Esophagus squamous epithelium (tissue), 5 donors: ENCODE measurements around the gene PNP. TPM values are rescaled to one million over a fixed set of nuclear protein-coding genes. Genes with fewer than 3 reads are reported as not detected.
A peak's percentile ranks its signal among the peaks of the same experiment; 100 is the strongest.

Source experiments
- DNase-seq: peaks from one replicate; lab custom pipeline; 2025; lab: John Stamatoyannopoulos, UW
- H3K27ac ChIP-seq, 4 donors: fragments of 200-600 bp; sonication (generic); one replicate each; pipeline ENCODE4 v1.5.1; 2016 to 2019; ENCODE audit warnings: mild to moderate bottlenecking in 1 of 4
- H3K27me3 ChIP-seq, 4 donors: fragments of 200-600 bp; sonication (generic); 1 replicate in 3 of 4; 2 replicates in 1 of 4; pipeline versions ENCODE4 v1.5.1 to v1.6.0; 2017 to 2021; ENCODE audit warnings: antibody characterized with exemption in 1 of 4
- H3K36me3 ChIP-seq, 3 donors: fragments of 200-600 bp; sonication (generic); one replicate each; pipeline ENCODE4 v1.5.1; 2016 to 2019
- H3K4me1 ChIP-seq, 3 donors: fragments of 200-600 bp; sonication (generic); one replicate each; pipeline ENCODE4 v1.5.1; 2017 to 2019
- H3K4me3 ChIP-seq, 4 donors: fragments of 200-600 bp; sonication (generic); 1 replicate in 3 of 4; 2 replicates in 1 of 4; pipeline ENCODE4 v1.5.1; 2016 to 2019; ENCODE audit warnings: mild to moderate bottlenecking in 2 of 4, moderate library complexity in 1 of 4
- H3K9me3 ChIP-seq, 3 donors: fragments of 200-600 bp; sonication (generic); one replicate each; pipeline ENCODE4 v1.5.1; 2016 to 2019
- CTCF ChIP-seq, 6 experiments: fragments of 450-650 bp in 4 of 6; fragments of 200-600 bp in 2 of 6; sonication (generic) in 2 of 6; IDR thresholded peaks; one replicate each; pipeline ENCODE4 v1.5.1; 2016 to 2019; ENCODE audit warnings: antibody characterized with exemption in 6 of 6, mild to moderate bottlenecking in 4 of 6, moderate library complexity in 4 of 6
- POLR2A ChIP-seq, 4 donors: fragments of 450-650 bp; IDR thresholded peaks; one replicate each; pipeline ENCODE4 v1.6.1; 2017; ENCODE audit warnings: antibody characterized with exemption in 4 of 4, mild to moderate bottlenecking in 4 of 4, moderate library complexity in 3 of 4
- WGBS, 2 donors: methylation state at CpG; one replicate each; pipeline ENCODE4 v1.1.5; 2018; 5-methylcytosine and 5-hydroxymethylcytosine counted together
- intact Hi-C: fragments of 100-400 bp; cut with DNase I; formaldehyde crosslinking; loops from one replicate; pipeline ENCODE4 v1.15.0; 2022
- total RNA-seq, 4 donors: library from RNA; depleted of rRNA; stranded (reverse); fragments of >200 nt; gene quantifications; one replicate each; pipeline ENCODE4 v1.1.0, GENCODE V29; 2016
- donor health status: DM: yes; HTN: yes; CAD: no.

The PNP gene
- total RNA-seq, 4 donors from 2014 or later = 84.4 to 155 (median 104) TPM

GRCh38 chr14:20492486-20492885, 23.3 kb downstream of the PNP start:
- WGBS, 2 donors = 94 to 98% methylated on average over 3 to 4 of the region's 4 CpGs
- peak overlapping the region in 3 of 4 donors; percentile 19 to 85 (median 83) for H3K27ac ChIP-seq

DNA sequence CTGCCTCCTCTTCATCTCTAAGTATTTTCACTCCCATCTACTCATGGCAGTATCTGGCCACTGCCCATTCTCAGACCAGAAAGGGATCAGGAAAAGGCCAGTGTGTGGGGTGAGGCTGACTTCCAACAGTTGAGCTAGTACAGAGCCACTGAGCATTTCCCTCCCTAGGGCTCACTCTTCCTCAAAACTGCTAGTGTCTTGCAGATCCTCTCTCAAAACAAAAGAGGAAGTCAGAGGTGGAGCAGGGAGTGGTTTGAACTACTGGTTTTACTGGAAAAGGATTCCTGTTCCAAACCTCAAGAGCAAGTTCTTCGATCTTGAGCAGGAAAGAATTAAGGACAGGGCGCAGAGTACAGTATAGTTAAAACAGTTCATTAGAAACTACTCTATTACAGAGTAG, 24.4 kb downstream of the PNP start:
- intact Hi-C loops = no loop called here
- Histone ChIP-seq H3K27ac (peak overlapping the region; percentile 62 to 85 (median 78)), H3K4me3 (no peak overlapping the region), H3K9me3 (no peaks in the 10 kb centered on the region), H3K36me3 (no peaks in the 10 kb centered on the region), H3K27me3 (no peaks in the 10 kb centered on the region), H3K4me1 (peaks cover 9 to 76% (median 11%) of the 10 kb centered on the region in 3 donors)
- no peak for DNase-seq
- WGBS, 2 donors = 8 to 50% methylated on average over 2 of the region's 2 CpGs
- TF ChIP-seq CTCF (IDR thresholded peaks at IDR 0.05) = no peak
- no peak for TF ChIP-seq POLR2A (IDR thresholded peaks at IDR 0.05)

More at GRCh38 chr14:20492486-20492885, 23.3 kb downstream of the PNP start:
- H3K4me1 ChIP-seq = peaks cover 9 to 75% (median 11%) of the 10 kb centered on the region in 3 donors
- TF ChIP-seq POLR2A (IDR thresholded peaks at IDR 0.05) (no peak), CTCF (IDR thresholded peaks at IDR 0.05) (no peak)
- intact Hi-C loops = no loop called here
- no peak overlapping the region for H3K4me3 ChIP-seq
- no peak for DNase-seq
- H3K36me3 ChIP-seq = no peaks in the 10 kb centered on the region
- H3K27me3 ChIP-seq = no peaks in the 10 kb centered on the region
- no peaks in the 10 kb centered on the region for H3K9me3 ChIP-seq

DNA sequence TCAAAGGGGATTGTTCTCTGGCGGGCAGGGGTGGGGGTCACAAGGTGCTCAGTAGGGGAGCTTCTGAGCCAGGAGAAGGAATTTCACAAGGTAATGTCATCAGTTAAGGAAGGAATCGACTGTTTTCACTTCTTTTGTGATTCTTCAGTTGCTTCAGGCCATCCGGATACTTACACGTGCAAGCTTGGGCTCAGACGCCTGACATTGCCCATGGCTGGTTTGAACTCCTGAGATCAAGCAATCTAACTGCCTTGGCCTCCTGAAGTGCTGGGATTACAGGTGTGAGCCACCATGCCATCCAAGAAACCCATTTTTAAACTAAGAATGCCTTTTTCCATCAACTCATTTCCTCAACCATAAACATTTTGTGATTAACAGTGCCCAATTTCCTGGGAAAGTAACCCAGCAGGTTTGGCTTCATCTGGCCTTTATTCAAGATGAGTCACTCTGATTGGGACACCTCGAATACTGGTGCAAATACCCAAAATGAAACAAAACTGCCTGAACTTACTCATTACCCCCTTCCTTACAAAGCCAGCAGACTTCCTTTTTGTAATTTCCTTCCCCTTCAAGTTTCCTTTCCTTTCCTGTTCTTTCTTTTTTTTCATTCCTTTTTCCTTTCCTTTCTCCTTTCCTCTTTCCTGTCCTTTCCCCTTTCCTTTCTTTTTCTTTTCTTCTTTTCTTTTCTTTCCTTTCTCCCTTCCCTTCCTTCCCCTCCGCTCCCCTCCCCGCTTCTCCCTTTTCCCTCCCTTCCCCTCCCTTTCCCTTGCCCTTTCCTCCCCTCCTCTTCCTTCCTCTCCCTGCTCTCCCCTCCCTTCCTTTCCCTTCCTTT, 25.9 kb downstream of the PNP start:
- 51 to 57% methylated on average over 7 to 8 of the region's 8 CpGs for WGBS, 2 donors
- intact Hi-C loops = no loop called here
- Histone ChIP-seq H3K4me3 (no peak overlapping the region), H3K36me3 (no peaks in the 10 kb centered on the region), H3K27ac (peak overlapping the region; percentile 70 to 85 (median 78)), H3K27me3 (no peaks in the 10 kb centered on the region), H3K9me3 (no peaks in the 10 kb centered on the region), H3K4me1 (peaks cover 8 to 67% (median 9%) of the 10 kb centered on the region in 3 donors)
- TF ChIP-seq POLR2A (IDR thresholded peaks at IDR 0.05) (no peak), CTCF (IDR thresholded peaks at IDR 0.05) (no peak)
- DNase-seq = no peak

- Histone ChIP-seq H3K4me1 (peaks cover 0 to 32% (median 9%) of the 10 kb centered on the region in 3 donors), H3K4me3 (no peak overlapping the region), H3K27me3 (no peaks in the 10 kb centered on the region), H3K9me3 (no peaks in the 10 kb centered on the region), H3K36me3 (no peaks in the 10 kb centered on the region), H3K27ac (peak overlapping the region in 2 of 4 donors; percentile 5 to 32)
- no peak for DNase-seq
- TF ChIP-seq CTCF (IDR thresholded peaks at IDR 0.05) (no peak), POLR2A (IDR thresholded peaks at IDR 0.05) (no peak)
- intact Hi-C loops = no loop called here
- WGBS, 2 donors = 66 to 68% methylated on average over 2 of the region's 2 CpGs
Measured at GRCh38 chr14:20498622-20499021, 29.4 kb downstream of the PNP start.

DNA sequence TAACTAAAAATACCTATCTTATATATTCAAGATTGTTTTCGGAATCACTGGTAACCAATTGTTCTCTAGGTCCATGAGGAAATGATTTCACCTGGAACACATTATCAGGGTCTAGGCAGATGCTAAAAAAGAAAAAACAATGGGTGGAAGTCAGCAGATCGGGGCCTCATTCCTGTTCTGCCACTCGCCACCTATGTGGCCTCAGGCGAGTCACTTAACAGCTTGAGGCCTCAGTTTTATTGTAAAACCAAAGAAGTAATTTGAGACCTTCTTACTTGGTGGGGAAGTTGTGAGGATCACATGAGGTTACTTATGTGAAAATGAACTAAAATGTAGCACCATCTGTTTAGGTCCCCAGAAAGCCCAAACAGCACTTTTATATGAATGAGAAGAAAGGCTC, 29.9 kb downstream of the PNP start:
- no peak for DNase-seq
- no peaks in the 10 kb centered on the region for H3K9me3 ChIP-seq
- H3K4me3 ChIP-seq = no peak overlapping the region
- H3K27me3 ChIP-seq = no peaks in the 10 kb centered on the region
- 69 to 70% methylated on average over 4 of the region's 4 CpGs for WGBS, 2 donors
- TF ChIP-seq POLR2A (IDR thresholded peaks at IDR 0.05) = no peak
- TF ChIP-seq CTCF (IDR thresholded peaks at IDR 0.05) = no peak
- intact Hi-C loops = no loop called here
- H3K4me1 ChIP-seq = peaks cover 0 to 27% (median 9%) of the 10 kb centered on the region in 3 donors
- H3K27ac ChIP-seq = no peak overlapping the region
- H3K36me3 ChIP-seq = no peaks in the 10 kb centered on the region
